DOHH2 (cell line): ENCODE data around the gene COG2.

Experiments
- CTCF ChIP-seq: fragments of 200-600 bp; sonication (generic); IDR thresholded peaks from one replicate; pipeline ENCODE4 v1.5.1; 2014; ENCODE audit warnings: antibody characterized with exemption, mild to moderate bottlenecking, low read depth, low read length; ENCODE audit not compliant: poor library complexity, severe bottlenecking
- EZH2phosphoT487 ChIP-seq: fragments of 200-600 bp; sonication (generic); IDR thresholded peaks from 2 replicates; pipeline ENCODE4 v1.6.1; 2017; ENCODE audit warnings: borderline replicate concordance, mild to moderate bottlenecking, antibody characterized with exemption, low read length, moderate library complexity, mixed read lengths

GRCh38 chr1:230639714-230640209 lies 2.5 kb upstream of the COG2 start:
- TF ChIP-seq CTCF = no peak
- no peak for TF ChIP-seq EZH2phosphoT487
